Skeletal muscle satellite cell (primary cell): ENCODE data around the gene SIN3B.
"Not testable (repeated sequence)": the region's sequence is repeated elsewhere in the genome, so short reads cannot be mapped to it uniquely, and the experiment has no call there.

Source experiments
- H3K27me3 ChIP-seq: 2 replicates; pipeline ENCODE4 v1.7.0; 2013; ENCODE audit warnings: low read length; ENCODE audit not compliant: control insufficient read depth, insufficient read depth
- H3K36me3 ChIP-seq: 2 replicates; pipeline ENCODE4 v1.7.0; 2013; ENCODE audit warnings: mild to moderate bottlenecking, control low read depth, low read length; ENCODE audit not compliant: insufficient read depth
- H3K4me1 ChIP-seq: 2 replicates; pipeline ENCODE4 v1.7.0; 2013; ENCODE audit warnings: low read length; ENCODE audit not compliant: control insufficient read depth, insufficient read depth
- H3K4me2 ChIP-seq: 2 replicates; pipeline ENCODE4 v1.7.0; 2013; ENCODE audit warnings: mild to moderate bottlenecking, low read length
- H3K4me3 ChIP-seq: 2 replicates; pipeline ENCODE4 v1.7.0; 2013; ENCODE audit warnings: low read length
- H3K9ac ChIP-seq: 2 replicates; pipeline ENCODE4 v1.7.0; 2013; ENCODE audit warnings: mild to moderate bottlenecking, low read depth, low read length, moderate library complexity
- H3K9me3 ChIP-seq: replicated peaks from 2 replicates; pipeline ENCODE4 v1.7.0; 2013; ENCODE audit warnings: mild to moderate bottlenecking, control low read depth, low read length

Gene SIN3B

GRCh38 chr19:16873594-16873993 is 44.4 kb downstream of the SIN3B start:
- Histone ChIP-seq H3K9ac (no peak overlapping the region), H3K4me3 (no peak overlapping the region), H3K36me3 (peaks cover 63% of the 10 kb centered on the region), H3K9me3 (no peaks in the 10 kb centered on the region), H3K4me1 (no peaks in the 10 kb centered on the region), H3K4me2 (no peak overlapping the region), H3K27me3 (no peaks in the 10 kb centered on the region)

GRCh38 chr19:16874250-16874977 is 45.2 kb downstream of the SIN3B start:
- peaks cover 66% of the 10 kb centered on the region for H3K36me3 ChIP-seq
- no peak overlapping the region for H3K9ac ChIP-seq
- no peaks in the 10 kb centered on the region for H3K4me1 ChIP-seq
- no peak overlapping the region for H3K4me3 ChIP-seq
- H3K4me2 ChIP-seq, result no peak overlapping the region
- H3K27me3 ChIP-seq, result no peaks in the 10 kb centered on the region
- no peaks in the 10 kb centered on the region for H3K9me3 ChIP-seq

- H3K9me3 ChIP-seq, H3K4me2 ChIP-seq: not testable (repeated sequence)
- H3K36me3 ChIP-seq, result peaks cover 67% of the 10 kb centered on the region
These were observed 45.7 kb downstream of the SIN3B start for GRCh38 chr19:16874978-16875299.

GRCh38 chr19:16875584-16876555 is 46.7 kb downstream of the SIN3B start:
- H3K4me1 ChIP-seq, result no peaks in the 10 kb centered on the region
- peaks cover 70% of the 10 kb centered on the region for H3K36me3 ChIP-seq
- H3K4me2 ChIP-seq, result no peak overlapping the region
- H3K27me3 ChIP-seq, result no peaks in the 10 kb centered on the region
- H3K4me3 ChIP-seq, result no peak overlapping the region
- peaks cover 1% of the 10 kb centered on the region for H3K9me3 ChIP-seq
- no peak overlapping the region for H3K9ac ChIP-seq

More at GRCh38 chr19:16874978-16875299, 45.7 kb downstream of the SIN3B start:
- not testable (repeated sequence) for H3K27me3 ChIP-seq, H3K9ac ChIP-seq, H3K4me1 ChIP-seq, H3K4me3 ChIP-seq

- Histone ChIP-seq H3K4me1 (no peaks in the 10 kb centered on the region), H3K27me3 (no peaks in the 10 kb centered on the region), H3K4me3 (no peak overlapping the region), H3K9ac (no peak overlapping the region), H3K9me3 (peaks cover 5% of the 10 kb centered on the region), H3K4me2 (no peak overlapping the region), H3K36me3 (peaks cover 59% of the 10 kb centered on the region)
These were observed 47.7 kb downstream of the SIN3B start for GRCh38 chr19:16876904-16877361.

- Histone ChIP-seq H3K4me2 (no peak overlapping the region), H3K4me1 (no peaks in the 10 kb centered on the region), H3K27me3 (no peaks in the 10 kb centered on the region), H3K9ac (no peak overlapping the region), H3K4me3 (no peak overlapping the region), H3K9me3 (peaks cover 9% of the 10 kb centered on the region), H3K36me3 (peaks cover 58% of the 10 kb centered on the region)
These were observed 48.4 kb downstream of the SIN3B start for GRCh38 chr19:16877581-16877980.

- H3K9ac ChIP-seq, result no peak overlapping the region
- H3K4me1 ChIP-seq, result no peaks in the 10 kb centered on the region
- H3K9me3 ChIP-seq, result peaks cover 9% of the 10 kb centered on the region
These were observed 49.2 kb downstream of the SIN3B start for GRCh38 chr19:16878181-16878965.

GRCh38 chr19:16880884-16881554 is 51.8 kb downstream of the SIN3B start:
- H3K4me3 ChIP-seq, result no peak overlapping the region
- H3K36me3 ChIP-seq, result peaks cover 42% of the 10 kb centered on the region
- H3K4me1 ChIP-seq, result no peaks in the 10 kb centered on the region
- H3K9ac ChIP-seq, result no peak overlapping the region
- H3K4me2 ChIP-seq, result no peak overlapping the region
- no peaks in the 10 kb centered on the region for H3K27me3 ChIP-seq
- peaks cover 9% of the 10 kb centered on the region for H3K9me3 ChIP-seq

More at GRCh38 chr19:16878181-16878965, 49.2 kb downstream of the SIN3B start:
- no peaks in the 10 kb centered on the region for H3K27me3 ChIP-seq
- no peak overlapping the region for H3K4me2 ChIP-seq
- H3K36me3 ChIP-seq, result peaks cover 50% of the 10 kb centered on the region
- H3K4me3 ChIP-seq, result no peak overlapping the region

- Histone ChIP-seq H3K27me3 (no peaks in the 10 kb centered on the region), H3K4me2 (no peak overlapping the region), H3K9me3 (peaks cover 9% of the 10 kb centered on the region), H3K4me3 (no peak overlapping the region), H3K36me3 (peaks cover 31% of the 10 kb centered on the region), H3K9ac (no peak overlapping the region), H3K4me1 (no peaks in the 10 kb centered on the region)
These were observed 52.9 kb downstream of the SIN3B start for GRCh38 chr19:16882146-16882545.

- Histone ChIP-seq H3K4me2 (no peak overlapping the region), H3K36me3 (peaks cover 17% of the 10 kb centered on the region), H3K9me3 (peaks cover 9% of the 10 kb centered on the region), H3K27me3 (no peaks in the 10 kb centered on the region), H3K9ac (no peak overlapping the region), H3K4me3 (no peak overlapping the region), H3K4me1 (peaks cover under 1% of the 10 kb centered on the region)
These were observed 54.3 kb downstream of the SIN3B start for GRCh38 chr19:16883522-16883921.
